ENCODE data around the gene CD93.

CD93 gene

GRCh38 chr20:23034721-23035671, 51.1 kb downstream of the CD93 start, which contains the start of gene SSTR4:
Gene SSTR4, plus strand, starts transcription at chr20:23035312. Its CDS starts 172 bp downstream, at chr20:23035484.
- no peak for DNase-seq (ENCODE audit: low spot score)

- DNase-seq (ENCODE audit: low spot score), result no peak
Measured at GRCh38 chr20:23033918-23034317, 52.2 kb downstream of the CD93 start.

DNA sequence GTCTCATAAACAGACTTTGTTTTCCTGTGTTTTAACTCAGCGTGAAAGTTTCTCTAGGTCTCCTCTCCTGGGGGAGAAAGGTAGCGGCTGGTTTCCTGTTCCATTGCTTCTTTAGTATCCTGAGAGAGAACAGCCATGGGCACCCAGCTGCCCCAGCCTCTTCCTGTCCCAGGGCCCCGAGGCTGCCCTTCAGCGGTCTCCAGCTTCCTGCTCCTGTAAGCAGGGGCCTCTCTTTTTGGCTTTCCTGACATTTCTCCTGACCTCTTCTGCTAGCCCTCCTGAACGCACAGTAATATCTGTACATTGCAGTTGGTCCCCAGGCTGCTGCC, 53.4 kb downstream of the CD93 start:
- no peak for DNase-seq (ENCODE audit: low spot score)

- DNase-seq (ENCODE audit: low spot score), result no peak
Measured at GRCh38 chr20:23032056-23032749, 53.9 kb downstream of the CD93 start.

DNA sequence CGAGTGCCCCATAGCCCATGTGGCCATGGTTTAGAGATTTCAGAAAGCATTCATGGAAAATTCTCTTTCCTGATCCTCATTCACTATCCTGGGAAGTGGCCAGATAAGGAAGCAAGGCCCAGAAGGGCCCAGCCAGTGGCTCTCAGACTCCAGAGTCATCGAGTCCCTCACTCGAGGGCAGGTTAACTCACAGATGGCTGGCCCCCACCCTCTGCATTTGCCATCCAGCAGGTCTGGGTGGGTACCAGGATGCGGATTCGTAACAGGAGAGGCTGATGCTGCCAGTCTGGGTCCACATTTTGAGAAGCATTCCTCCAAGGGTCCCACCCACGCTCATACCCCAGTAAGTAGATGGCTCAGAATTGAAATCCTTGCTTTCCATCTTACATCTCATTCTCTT, 54.8 kb downstream of the CD93 start:
- DNase-seq (ENCODE audit: low spot score), result no peak

All from hematopoietic multipotent progenitor cell treated with erythropoietin and hydrocortisone succinate and interleukin-3 and kit ligand, for 15 days (in vitro differentiated cells).